Tibial nerve (tissue), 4 donors: ENCODE data around the gene RMI2. TPM values are rescaled to one million over a fixed set of nuclear protein-coding genes. Genes with fewer than 3 reads are reported as not detected.
"Not testable (repeated sequence)": the region's sequence is repeated elsewhere in the genome, so short reads cannot be mapped to it uniquely, and the experiment has no call there.

Source experiments
- DNase-seq, 2 donors: peaks; one replicate each; pipeline ENCODE4 v3.0.0-alpha.2; 2019; ENCODE audit warnings: low spot score in 2 of 2
- H3K27ac ChIP-seq, 4 donors: fragments of 200-600 bp; sonication (generic) in 3 of 4; one replicate each; pipeline ENCODE4 v1.5.1; 2017 to 2019; ENCODE audit warnings: mild to moderate bottlenecking in 1 of 4
- H3K27me3 ChIP-seq, 2 donors: fragments of 200-600 bp; sonication (generic) in 1 of 2; one replicate each; pipeline versions ENCODE4 v1.5.1 to v1.6.0; 2017 to 2019
- H3K36me3 ChIP-seq, 3 donors: fragments of 200-600 bp; sonication (generic); one replicate each; pipeline ENCODE4 v1.5.1; 2018 to 2019
- H3K4me1 ChIP-seq, 4 donors: fragments of 200-600 bp; sonication (generic) in 3 of 4; one replicate each; pipeline ENCODE4 v1.5.1; 2017 to 2019
- H3K4me3 ChIP-seq, 4 donors: fragments of 200-600 bp; sonication (generic) in 3 of 4; one replicate each; pipeline ENCODE4 v1.5.1; 2017 to 2019; ENCODE audit warnings: mild to moderate bottlenecking in 1 of 4, moderate library complexity in 1 of 4
- H3K9me3 ChIP-seq, 4 donors: fragments of 200-600 bp; sonication (generic) in 3 of 4; one replicate each; pipeline ENCODE4 v1.5.1; 2017 to 2019
- EP300 ChIP-seq, 2 donors: sonication (generic); formaldehyde crosslinking; IDR thresholded peaks; one replicate each; pipeline ENCODE4 v1.6.1; 2017; ENCODE audit warnings: antibody characterized with exemption in 2 of 2, mild to moderate bottlenecking in 1 of 2
- POLR2A ChIP-seq, 2 donors: fragments of 450-650 bp; IDR thresholded peaks; one replicate each; pipeline ENCODE4 v1.6.1; 2017; ENCODE audit warnings: antibody characterized with exemption in 2 of 2, mild to moderate bottlenecking in 2 of 2, moderate library complexity in 2 of 2
- WGBS, 2 donors: methylation state at CpG; one replicate each; pipeline ENCODE4 v1.1.5; 2018; 5-methylcytosine and 5-hydroxymethylcytosine counted together
- total RNA-seq, 4 donors: library from RNA; depleted of rRNA; stranded (reverse); fragments of >200 nt; gene quantifications; one replicate each; pipeline ENCODE4 v1.1.0, GENCODE V29; 2016
- TF ChIP-seq, protein P1 (sequence below), 5 experiments: fragments of 200-600 bp in 3 of 5; fragments of 450-650 bp in 2 of 5; sonication (generic) in 3 of 5; IDR thresholded peaks; one replicate each; pipeline ENCODE4 v1.5.1; 2016 to 2019; ENCODE audit warnings: antibody characterized with exemption in 5 of 5, mild to moderate bottlenecking in 3 of 5, moderate library complexity in 2 of 5

Gene RMI2
- total RNA-seq, 4 donors from 2014 or later, result 1.3 to 4.0 (median 2.0) TPM; not detected in 1

DNA sequence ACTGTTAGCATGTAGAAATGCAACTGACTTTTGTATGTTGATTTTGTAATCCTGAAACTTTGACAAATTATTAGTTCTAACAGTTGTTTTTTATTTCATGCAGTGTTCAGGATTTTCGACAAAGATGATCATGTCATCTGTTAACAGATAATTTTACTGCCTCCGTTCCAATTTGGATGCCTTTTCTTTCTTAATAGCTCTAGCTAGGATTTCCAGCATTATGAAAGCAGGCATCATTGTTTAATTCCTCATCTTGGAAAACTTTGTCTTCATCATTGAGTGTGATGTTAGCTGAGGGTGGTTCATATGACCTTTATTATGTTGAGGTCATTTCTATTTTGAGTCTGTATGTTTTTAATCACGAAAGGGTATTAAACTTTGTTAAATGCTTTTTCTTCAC is 31.9 kb downstream of the RMI2 start:
- WGBS, 2 donors, result 81 to 88% methylated on average over 3 of the region's 3 CpGs
- Histone ChIP-seq H3K4me3 (no peak overlapping the region), H3K9me3 (no peaks in the 10 kb centered on the region), H3K27me3 (no peaks in the 10 kb centered on the region), H3K27ac (no peak overlapping the region), H3K36me3 (no peaks in the 10 kb centered on the region), H3K4me1 (no peaks in the 10 kb centered on the region)
- no peak for DNase-seq
- TF ChIP-seq, protein P1, sequence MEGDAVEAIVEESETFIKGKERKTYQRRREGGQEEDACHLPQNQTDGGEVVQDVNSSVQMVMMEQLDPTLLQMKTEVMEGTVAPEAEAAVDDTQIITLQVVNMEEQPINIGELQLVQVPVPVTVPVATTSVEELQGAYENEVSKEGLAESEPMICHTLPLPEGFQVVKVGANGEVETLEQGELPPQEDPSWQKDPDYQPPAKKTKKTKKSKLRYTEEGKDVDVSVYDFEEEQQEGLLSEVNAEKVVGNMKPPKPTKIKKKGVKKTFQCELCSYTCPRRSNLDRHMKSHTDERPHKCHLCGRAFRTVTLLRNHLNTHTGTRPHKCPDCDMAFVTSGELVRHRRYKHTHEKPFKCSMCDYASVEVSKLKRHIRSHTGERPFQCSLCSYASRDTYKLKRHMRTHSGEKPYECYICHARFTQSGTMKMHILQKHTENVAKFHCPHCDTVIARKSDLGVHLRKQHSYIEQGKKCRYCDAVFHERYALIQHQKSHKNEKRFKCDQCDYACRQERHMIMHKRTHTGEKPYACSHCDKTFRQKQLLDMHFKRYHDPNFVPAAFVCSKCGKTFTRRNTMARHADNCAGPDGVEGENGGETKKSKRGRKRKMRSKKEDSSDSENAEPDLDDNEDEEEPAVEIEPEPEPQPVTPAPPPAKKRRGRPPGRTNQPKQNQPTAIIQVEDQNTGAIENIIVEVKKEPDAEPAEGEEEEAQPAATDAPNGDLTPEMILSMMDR (IDR thresholded peaks at IDR 0.05), result no peak
- TF ChIP-seq POLR2A (IDR thresholded peaks at IDR 0.05) (no peak), EP300 (IDR thresholded peaks at IDR 0.05) (no peak)

DNA sequence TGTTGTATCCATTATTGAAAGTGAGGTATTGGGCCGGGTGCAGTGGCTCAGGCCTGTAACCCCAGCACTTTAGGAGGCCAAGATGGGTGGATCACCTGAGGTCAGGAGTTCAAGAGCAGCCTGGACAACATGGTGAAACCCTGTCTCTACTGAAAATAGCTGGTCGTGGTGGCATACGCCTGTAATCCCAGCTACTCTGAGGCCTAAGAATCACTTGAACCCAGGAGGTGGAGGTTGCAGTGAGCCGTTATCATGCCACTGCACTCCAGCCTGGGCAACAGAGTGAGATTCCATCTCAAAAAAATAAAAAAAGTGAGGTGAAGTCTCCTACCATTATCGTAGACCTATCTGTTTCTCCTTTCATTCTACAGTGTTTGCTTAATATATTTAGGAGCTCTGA is 33.7 kb downstream of the RMI2 start:
- DNase-seq, H3K36me3 ChIP-seq, H3K9me3 ChIP-seq, H3K27me3 ChIP-seq, H3K4me3 ChIP-seq, H3K4me1 ChIP-seq, H3K27ac ChIP-seq: not testable (repeated sequence)
- WGBS, 2 donors, result 93% methylated on average over 5 of the region's 5 CpGs

DNA sequence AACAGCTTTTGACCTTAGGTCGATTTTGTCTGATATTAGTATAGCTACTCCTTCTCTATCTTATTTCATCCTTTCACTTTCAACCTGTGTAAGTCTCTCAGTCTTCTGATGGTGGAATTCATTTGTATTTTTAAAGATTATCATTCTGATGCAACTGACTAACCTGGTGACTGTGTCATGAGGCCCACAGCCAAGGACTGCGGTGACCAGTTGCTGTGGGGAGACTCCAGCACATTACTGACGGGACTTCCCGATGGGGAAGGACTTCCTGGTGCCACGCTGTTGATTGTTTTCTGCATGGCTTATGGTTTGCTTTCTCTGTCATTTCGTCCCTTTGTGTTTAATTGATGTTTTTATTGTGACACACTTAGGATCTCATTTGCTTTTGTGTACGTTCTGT is 34.2 kb downstream of the RMI2 start:
- no peaks in the 10 kb centered on the region for H3K4me1 ChIP-seq
- TF ChIP-seq POLR2A (IDR thresholded peaks at IDR 0.05) (no peak), EP300 (IDR thresholded peaks at IDR 0.05) (no peak)
- TF ChIP-seq, protein P1 (IDR thresholded peaks at IDR 0.05), result no peak
- H3K27me3 ChIP-seq, result no peaks in the 10 kb centered on the region
- WGBS, 2 donors, result 75 to 83% methylated on average over 7 of the region's 7 CpGs
- no peaks in the 10 kb centered on the region for H3K9me3 ChIP-seq
- H3K36me3 ChIP-seq, result peaks cover 0 to 8% (median 0%) of the 10 kb centered on the region in 3 donors
- H3K4me3 ChIP-seq, result no peak overlapping the region
- no peak for DNase-seq
- no peak overlapping the region for H3K27ac ChIP-seq

DNA sequence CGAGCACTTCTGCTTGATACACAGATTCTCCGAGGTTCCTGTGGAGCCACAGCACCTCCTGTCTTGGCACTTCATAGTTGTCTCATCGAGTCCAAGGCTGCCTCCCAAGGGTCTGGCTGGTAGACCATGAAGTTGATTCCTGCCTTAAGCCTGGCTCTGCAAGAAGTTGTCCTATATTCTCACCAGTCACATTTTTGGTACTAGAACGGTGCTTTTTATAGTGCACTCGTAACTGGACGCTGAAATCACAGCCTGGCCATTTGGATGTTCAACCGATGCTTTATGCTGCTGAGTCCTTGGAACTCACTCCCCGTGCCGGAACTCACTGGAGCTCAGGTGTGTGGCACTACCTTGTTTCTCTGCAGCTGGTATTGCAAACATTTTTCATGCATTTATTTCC is 35.6 kb downstream of the RMI2 start:
- no peaks in the 10 kb centered on the region for H3K27me3 ChIP-seq
- H3K36me3 ChIP-seq, result peaks cover 0 to 15% (median 0%) of the 10 kb centered on the region in 3 donors
- no peak overlapping the region for H3K4me3 ChIP-seq
- no peak for DNase-seq
- no peaks in the 10 kb centered on the region for H3K4me1 ChIP-seq
- TF ChIP-seq, protein P1 (IDR thresholded peaks at IDR 0.05), result no peak
- TF ChIP-seq POLR2A (IDR thresholded peaks at IDR 0.05), result no peak
- TF ChIP-seq EP300 (IDR thresholded peaks at IDR 0.05), result no peak
- H3K27ac ChIP-seq, result no peak overlapping the region
- 85 to 94% methylated on average over 9 of the region's 9 CpGs for WGBS, 2 donors
- no peaks in the 10 kb centered on the region for H3K9me3 ChIP-seq

DNA sequence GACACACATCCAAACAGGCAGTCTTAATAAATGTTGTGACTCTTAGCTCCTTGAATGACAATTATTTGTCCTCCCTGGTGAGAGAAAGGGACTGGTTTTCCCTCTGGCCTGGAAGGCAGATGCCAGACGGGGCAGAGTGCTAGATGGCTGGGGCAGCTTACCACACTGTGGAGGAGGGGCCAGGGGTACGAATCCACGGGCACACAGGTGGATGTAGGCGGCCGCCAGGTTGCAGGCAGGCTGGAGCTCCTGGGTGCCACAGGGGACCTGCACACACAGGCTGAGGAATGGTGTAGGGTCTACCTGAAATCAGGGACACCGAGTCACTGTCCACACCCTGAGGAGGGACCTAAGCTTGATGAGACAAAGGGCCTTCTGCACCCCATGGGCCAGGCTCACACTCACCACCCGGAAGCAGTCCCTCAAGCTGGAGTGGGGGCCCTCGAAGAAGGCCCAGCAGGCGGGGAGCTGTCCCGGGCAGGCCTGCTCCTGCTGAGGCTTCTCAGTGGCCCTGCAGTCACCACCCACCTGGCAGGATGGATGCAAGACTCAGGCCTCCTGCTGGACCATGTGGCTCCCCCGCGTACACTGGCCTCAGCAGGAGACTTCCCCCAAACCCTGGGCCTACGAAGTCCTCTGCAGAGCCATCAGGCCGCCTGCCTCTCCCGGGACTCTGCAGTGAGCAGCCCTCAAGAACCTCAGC is 38.4 kb downstream of the RMI2 start:
- peaks cover 0 to 10% (median 0%) of the 10 kb centered on the region in 4 donors for H3K4me1 ChIP-seq
- DNase-seq, result no peak

More for the DNA sequence above, 38.4 kb downstream of the RMI2 start:
- Histone ChIP-seq H3K9me3 (no peaks in the 10 kb centered on the region), H3K36me3 (peaks cover 0 to 15% (median 0%) of the 10 kb centered on the region in 3 donors), H3K4me3 (no peak overlapping the region), H3K27me3 (no peaks in the 10 kb centered on the region), H3K27ac (no peak overlapping the region)
- WGBS, 2 donors, result 81 to 87% methylated on average over 14 of the region's 15 CpGs
- TF ChIP-seq, protein P1 (IDR thresholded peaks at IDR 0.05), result no peak
- TF ChIP-seq EP300 (IDR thresholded peaks at IDR 0.05) (no peak), POLR2A (IDR thresholded peaks at IDR 0.05) (no peak)
